ENCODE data around the gene MAMLD1.

DNA sequence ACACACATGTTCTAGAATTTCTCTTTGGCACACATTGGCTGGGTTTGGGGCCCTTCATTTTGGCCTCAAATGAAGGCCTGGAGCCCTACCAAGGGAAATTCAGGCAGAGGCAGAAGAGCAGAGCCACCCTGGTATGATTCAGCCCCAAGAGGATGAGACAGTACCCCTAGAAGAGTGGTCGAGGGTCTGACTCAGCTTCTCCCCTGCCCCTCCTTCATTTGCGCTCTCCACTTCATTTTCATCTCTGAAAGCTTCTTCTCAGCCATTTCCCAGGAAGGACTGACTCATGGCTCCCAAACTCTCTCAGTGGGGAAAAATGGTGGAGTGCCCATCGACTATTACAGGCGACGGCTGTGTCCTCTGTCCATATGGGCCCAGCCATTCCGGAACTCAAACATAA, 43.5 kb downstream of the MAMLD1 start:
- no peak for TF ChIP-seq EZH2phosphoT487 (IDR thresholded peaks at IDR 0.05; ENCODE audit: borderline replicate concordance, low read length)
- TF ChIP-seq, protein P1, sequence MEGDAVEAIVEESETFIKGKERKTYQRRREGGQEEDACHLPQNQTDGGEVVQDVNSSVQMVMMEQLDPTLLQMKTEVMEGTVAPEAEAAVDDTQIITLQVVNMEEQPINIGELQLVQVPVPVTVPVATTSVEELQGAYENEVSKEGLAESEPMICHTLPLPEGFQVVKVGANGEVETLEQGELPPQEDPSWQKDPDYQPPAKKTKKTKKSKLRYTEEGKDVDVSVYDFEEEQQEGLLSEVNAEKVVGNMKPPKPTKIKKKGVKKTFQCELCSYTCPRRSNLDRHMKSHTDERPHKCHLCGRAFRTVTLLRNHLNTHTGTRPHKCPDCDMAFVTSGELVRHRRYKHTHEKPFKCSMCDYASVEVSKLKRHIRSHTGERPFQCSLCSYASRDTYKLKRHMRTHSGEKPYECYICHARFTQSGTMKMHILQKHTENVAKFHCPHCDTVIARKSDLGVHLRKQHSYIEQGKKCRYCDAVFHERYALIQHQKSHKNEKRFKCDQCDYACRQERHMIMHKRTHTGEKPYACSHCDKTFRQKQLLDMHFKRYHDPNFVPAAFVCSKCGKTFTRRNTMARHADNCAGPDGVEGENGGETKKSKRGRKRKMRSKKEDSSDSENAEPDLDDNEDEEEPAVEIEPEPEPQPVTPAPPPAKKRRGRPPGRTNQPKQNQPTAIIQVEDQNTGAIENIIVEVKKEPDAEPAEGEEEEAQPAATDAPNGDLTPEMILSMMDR (IDR thresholded peaks at IDR 0.05; ENCODE audit: low read depth, low read length, poor library complexity, severe bottlenecking), result no peak
